HG02610 (cell line): ENCODE measurements around the gene MBD1.
"Not testable (repeated sequence)": the region's sequence is repeated elsewhere in the genome, so short reads cannot be mapped to it uniquely, and the experiment has no call there.

Source experiments
- ATAC-seq: cut with Tn5 transposase; IDR thresholded peaks from one replicate; pipeline ENCODE4 v1.9.1; 2021; ENCODE audit warnings: mild to moderate bottlenecking, moderate library complexity; ENCODE audit not compliant: unreplicated experiment

The MBD1 gene, protein sequence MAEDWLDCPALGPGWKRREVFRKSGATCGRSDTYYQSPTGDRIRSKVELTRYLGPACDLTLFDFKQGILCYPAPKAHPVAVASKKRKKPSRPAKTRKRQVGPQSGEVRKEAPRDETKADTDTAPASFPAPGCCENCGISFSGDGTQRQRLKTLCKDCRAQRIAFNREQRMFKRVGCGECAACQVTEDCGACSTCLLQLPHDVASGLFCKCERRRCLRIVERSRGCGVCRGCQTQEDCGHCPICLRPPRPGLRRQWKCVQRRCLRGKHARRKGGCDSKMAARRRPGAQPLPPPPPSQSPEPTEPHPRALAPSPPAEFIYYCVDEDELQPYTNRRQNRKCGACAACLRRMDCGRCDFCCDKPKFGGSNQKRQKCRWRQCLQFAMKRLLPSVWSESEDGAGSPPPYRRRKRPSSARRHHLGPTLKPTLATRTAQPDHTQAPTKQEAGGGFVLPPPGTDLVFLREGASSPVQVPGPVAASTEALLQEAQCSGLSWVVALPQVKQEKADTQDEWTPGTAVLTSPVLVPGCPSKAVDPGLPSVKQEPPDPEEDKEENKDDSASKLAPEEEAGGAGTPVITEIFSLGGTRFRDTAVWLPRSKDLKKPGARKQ

GRCh38 chr18:50281295-50281971 lies at the start of gene MBD1:
Gene MBD1 (minus strand): TSS chr18:50281523. CDS start chr18:50279992, 1,531 bp downstream.
- ATAC-seq = peak; percentile 94

DNA sequence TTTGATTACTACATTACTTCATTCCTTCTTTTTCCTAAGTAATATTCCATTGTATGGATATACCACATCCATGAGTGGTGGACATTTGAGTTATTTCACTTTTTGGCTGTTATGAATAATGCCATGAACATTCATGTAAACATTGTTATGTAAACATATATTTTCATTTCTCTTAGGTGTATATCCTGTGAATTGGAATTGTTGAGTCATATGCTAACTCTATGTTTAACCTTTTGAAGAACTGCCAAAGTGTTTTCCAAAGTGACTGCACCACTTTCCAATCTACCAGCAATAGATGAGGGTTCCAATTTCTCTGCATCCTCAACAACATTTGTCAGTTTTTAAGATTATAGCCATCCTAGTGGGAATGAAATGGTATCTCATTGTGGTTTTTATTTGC lies 48.9 kb upstream of the MBD1 start:
- no peak for ATAC-seq

- ATAC-seq = no peak
Measured at GRCh38 chr18:50327983-50328382, 46.7 kb upstream of the MBD1 start.

GRCh38 chr18:50320719-50321118 lies 39.4 kb upstream of the MBD1 start:
- peak; percentile 66 for ATAC-seq

DNA sequence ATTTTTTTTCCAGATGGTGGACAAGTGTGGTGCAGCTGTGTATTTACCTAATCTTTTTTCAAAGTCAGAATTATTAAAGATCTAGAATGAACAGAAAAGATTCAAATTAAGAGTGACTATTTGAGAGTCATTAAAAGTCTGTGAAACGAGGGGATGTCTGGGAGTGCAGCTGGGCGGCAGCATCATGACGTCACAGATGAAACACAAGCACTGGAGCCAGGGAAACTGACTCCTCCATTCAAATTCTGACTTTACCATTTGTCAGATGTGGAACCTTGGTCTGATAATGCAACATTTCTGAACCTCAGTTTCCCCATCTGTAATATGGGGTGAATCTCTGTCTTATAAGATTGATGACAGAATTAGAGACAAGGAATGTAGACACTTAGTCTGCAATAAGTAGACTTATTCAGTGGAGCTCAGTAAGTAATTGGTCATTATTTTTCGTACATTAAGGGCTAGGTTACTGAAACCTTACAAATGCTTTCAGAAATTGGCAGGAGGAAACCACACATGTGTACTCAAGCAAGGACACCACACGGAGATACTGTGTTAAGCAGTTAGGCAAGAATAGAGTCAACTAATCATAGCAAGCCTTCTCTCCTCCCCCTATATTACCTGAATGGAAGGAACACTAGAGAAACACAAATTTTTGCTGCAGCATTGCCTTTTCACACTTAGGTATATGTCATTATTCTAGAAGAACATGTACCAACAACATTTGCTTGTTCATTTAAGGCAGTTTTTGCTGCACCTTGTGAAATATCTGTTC lies 34.0 kb upstream of the MBD1 start:
- ATAC-seq = peak; percentile 79

DNA sequence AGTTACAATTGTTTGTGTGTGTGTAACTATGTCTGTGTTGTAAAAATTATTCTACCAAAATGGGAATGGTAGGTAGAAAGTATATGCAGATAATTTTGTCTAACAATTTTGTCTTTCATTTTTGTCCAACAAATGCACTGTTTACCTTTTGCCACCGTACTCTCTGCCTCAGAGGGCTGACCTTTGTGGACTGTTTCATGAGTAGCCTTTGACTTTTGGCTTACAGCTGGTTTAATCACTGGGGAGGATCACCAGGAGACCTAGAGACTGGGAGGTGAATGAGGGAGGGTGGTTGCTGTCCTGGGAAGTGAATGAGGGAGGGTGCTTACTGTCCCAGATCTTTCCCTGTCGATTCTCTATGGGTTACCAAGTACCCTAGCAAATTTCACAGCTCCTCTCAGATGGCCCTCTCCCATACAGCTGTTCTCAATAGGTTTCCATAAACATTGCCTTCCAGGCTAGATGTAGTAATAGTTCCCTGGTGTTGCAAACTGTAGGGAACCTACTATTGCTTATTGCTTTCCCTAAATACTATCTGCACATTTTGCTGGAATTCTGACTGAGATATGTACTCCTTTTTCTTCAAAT lies 32.6 kb upstream of the MBD1 start:
- ATAC-seq = no peak

GRCh38 chr18:50313031-50313607 lies 31.8 kb upstream of the MBD1 start:
- peak; percentile 27 for ATAC-seq

DNA sequence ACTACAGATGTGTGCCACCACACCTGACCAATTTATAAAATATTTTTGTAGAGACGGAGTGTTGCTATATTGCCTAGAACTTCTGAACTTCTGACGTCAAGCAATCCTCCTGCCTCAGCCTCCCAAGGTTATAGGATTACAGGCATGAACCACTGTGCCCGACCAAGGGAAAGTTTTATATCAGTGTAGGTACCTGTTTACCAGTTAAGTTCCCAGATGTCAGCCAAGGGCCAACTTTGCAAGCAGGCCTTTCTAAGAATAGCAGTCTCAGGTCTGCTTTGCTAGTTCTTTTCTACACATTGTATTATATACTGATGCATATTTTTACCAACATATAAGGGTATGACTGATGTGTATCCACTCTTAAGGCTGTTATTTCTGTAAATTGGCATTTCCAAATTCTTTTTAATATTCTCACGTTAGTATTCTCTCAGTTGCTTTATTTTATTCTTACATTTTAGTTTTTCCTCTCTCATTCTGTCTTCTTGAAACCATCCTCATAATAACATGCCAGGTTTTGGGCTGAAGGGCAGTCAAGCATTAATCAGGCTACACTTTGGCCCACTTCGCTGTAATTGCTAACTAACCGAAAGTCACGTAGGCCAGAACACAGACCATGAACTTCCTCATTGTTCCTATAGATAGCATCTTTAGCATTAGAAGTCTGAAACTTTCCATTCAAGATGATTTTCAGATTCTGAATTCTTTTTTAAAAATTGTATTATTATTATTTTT lies 31.1 kb upstream of the MBD1 start:
- ATAC-seq = peak; percentile 79

DNA sequence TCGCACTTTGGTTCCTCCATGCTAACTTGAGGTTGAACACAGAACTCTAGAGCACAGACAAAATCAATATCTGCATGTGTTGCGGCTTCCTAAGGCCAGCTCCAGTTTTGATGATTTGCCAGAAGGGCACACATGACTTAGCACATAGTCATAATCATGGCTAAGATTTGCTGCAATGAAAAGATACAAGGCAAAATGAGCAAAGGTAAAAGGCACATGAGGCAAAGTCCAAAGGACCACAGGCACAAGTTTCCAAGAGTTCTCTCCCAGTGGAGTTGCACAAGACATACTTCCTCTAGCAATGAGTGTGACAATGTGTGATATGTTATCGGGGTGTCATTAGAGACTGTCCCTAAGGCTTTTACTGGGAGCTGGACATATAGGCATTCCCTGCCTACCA lies 30.3 kb upstream of the MBD1 start:
- ATAC-seq = no peak

- ATAC-seq = no peak
Measured at GRCh38 chr18:50310080-50310479, 28.8 kb upstream of the MBD1 start.

DNA sequence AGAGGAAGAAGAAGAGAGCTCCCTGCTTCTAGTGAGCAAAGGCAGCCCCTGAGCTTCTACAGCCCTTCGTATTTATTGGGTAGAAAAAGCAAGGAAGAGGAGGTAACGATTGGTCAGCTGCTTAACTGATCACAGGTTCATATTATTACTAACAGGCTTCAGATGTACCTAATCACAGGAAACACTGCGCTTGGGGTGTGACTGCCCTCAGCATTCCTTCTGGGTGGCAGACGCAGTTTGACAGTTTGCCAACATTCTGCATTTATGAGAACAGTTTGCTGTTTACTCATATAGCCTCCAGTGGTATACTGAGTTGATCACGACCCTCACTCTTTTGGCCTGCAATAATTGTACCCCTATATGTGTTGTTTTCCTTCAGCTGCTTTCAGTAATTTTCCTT lies 27.5 kb upstream of the MBD1 start:
- ATAC-seq = not testable (repeated sequence)

DNA sequence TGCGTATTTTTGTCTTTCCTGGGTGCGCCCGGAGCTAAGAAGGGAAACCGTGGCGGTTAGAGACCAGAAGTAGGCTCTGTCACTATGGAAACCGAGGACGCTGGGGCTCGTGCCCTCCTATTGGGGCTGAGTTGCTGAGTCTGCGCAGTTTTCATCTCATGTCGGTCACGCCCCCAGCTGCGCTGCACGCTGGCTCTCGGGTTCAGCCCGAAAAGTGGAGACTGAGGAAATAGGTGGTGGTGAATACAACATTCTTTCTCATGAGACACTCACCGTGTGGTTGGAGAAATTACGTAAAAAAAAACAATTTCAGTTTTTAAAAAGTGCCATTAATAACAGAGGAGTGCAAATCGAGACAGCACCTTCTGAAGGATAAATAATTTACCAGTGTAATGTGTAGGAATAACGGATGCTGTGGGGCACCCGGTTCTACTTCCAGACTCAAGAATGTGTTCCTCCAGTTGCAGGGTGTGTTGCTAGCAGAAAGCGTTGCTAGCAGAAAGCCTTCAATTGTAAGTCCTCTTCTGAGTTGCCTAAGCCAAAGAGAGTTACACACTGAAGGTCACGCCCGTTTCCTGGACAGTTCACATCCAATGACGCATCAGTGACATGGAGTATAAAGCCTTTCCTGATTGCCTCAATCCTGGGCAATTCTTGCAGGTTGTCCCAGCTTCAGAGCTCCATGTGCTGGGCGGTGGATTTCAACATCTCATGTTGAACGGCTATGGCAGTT lies 26.6 kb upstream of the MBD1 start:
- peak; percentile 95 for ATAC-seq

GRCh38 chr18:50307400-50307737 lies 26.0 kb upstream of the MBD1 start:
- ATAC-seq = no peak

DNA sequence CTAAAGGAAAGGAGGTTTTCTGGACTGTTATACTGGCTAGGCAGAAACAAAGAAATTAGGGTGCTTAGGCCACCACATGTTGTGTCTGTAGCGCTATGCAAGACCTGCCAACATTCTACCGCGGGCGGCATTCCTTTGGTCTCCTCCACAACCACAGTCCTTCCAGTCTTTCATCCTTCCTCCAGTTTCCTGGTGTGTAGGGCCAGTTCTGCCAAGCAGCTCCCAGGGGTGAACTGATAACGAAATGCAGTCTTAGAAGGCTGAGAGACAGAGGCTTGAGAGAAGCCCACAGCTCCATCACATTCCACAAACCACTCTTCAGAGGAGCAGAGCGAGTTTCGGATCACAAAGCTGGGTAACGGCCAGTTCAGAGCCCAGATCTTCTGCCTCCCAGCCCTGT lies 25.6 kb upstream of the MBD1 start:
- no peak for ATAC-seq

DNA sequence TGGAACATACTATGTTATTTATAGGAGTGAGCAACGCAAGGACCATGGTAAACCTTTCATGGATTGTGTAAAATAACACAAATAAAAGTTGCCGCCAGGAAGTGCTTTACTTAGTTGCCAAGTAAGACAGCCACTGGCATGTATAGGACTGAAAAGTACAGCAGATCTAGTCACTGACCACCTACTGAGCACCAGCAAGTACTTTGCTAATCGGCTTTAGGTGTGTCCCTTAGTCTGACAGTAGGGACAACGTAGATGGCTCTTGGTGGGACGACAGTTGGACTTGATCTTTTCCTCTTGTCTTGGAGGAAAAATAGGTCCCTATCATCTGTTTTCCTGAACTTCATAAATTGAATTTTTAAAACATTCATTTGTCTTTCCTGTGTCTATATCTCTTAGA lies 19.8 kb upstream of the MBD1 start:
- ATAC-seq = no peak

DNA sequence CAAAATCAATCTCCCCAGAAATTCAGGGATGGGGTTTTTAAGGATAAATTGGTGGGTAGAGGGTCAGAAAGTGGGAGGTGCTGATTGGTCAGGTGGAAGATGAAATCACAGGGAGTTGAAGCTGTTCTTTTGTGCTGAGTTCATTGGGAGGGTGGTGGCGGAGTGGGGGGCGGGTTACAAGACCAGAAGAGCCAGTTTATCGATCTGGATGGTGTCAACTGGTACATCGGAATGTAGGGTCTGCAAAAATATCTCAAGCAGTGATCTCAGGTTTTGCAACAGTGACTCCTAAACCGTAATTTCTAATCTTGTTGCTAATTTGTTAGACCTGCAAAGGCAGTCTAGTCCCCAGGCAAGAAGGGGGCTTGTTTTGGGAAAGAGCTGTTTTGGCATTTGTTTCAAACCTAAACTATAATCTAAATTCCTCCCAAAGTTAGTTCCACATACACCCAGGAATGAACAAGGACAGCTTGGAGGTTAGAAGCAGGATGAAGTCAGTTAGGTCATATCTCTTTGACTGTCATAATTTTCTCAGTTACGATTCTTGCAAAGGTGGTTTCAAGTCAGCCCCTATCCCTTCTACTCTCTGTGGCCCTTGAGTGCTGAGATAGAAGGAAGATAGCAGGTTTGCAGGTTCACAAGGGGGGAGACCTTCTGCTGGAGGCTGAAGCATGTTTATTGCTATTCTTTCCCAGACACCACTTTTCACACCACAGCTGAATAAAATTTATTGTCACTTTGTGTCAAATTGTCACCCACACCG lies 18.5 kb upstream of the MBD1 start:
- ATAC-seq = no peak

DNA sequence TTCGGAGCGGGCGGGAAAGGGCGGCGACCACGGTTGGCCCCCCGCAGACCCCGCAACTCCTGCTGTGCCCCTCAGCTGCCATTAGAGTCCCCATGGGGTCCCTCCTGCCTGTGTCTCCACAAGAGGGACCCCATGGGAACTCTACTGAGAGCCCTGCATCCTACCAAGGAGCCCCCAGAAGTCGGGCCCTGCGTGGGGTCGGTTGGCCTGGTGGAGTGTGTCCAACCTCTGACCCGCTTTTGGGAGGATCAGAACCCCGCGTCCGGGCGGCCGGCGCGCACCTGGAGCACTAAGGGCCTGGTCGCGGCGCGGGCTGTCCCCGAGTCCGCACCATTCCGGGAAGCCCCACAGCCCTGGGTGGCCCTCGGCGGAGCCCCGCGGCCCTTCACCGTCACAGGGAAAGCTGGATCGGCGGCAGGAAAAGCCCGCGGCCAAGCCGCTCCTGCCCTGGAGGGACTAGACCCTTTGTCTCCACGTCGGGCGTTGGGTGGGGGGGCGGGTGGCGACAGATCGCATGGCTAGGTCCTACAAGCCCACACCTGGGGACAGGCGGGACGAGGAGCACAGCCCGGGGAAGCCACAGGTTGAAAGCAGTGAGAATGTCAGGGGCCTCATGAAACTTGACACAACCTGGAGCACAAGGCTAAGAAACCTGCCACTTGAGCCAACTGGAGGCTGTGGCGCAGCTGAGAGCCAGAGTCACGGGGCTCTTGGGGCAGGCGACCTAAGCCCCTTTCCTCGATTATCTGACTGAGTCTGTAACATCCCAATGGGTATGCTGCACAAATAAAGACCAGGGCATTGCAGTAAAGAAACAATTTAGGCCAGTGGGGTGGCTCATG lies 17.3 kb upstream of the MBD1 start:
- no peak for ATAC-seq
